ENCODE results near the gene ZFPL1. TPM values are rescaled to one million over a fixed set of nuclear protein-coding genes. Genes with fewer than 3 reads are reported as not detected.
A peak's percentile ranks its signal among the peaks of the same experiment; 100 is the strongest.

Gene ZFPL1
- polyA plus RNA-seq, 10 donors, result 16.9 to 27.3 (median 20.1) TPM

DNA sequence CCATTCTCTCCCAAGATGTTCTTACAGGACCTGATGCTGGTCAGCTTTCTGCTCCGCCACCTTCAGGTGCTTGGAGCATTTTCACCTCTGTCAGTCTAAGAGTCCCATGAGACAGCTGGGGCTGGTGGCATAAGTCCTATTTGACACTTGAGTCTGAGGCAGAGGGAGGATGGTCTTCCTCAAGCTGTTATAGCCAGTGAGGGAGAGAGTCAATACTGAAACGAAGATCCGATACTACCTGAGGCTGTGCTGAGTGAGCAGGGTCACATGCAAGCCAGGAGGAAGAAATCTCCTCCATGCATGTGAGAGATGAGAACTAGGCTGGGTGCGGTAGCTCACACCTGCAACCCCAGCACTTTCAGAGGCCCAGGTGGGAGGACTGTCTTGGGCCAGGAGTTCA is 5.6 kb downstream of the ZFPL1 start:
- no peak for DNase-seq

DNA sequence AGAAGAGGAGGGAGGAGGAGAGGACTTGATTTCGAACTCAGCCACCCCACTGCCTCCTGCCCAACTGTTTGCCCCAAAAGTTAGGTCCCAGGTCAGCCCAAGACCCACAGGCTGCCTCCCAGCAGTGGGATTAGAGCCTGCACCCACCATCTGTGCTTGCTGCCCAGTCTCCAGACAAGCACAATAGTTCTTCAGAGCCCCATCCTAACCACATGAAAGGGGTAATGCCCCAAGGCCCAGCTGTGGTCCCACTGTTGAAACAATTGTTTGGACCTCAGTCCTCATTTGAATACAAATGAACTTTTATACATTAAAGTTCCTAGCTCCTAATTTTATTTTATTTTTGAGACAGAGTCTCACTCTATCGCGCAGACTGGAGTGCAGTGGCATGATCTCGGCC is 6.6 kb downstream of the ZFPL1 start:
- DNase-seq, result no peak

DNA sequence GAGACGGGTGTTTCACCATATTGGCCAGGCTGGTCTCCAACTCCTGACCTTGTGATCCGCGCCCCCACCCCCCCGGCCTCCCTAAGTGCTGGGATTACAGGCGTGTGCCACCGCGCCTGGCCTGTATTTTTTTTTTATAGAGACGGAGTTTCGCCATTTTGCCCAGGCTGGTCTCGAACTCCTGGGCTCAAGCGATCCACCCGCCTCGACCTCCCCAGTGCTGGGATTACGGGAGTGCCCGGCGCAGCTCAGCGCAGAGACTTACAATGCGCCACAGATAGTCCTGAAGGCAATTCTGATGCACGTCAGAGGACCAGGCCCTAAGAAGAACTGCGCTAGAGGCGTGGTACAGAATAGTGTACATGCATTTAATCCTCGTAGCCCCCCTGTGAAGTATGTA is 11.4 kb downstream of the ZFPL1 start:
- no peak for DNase-seq

DNA sequence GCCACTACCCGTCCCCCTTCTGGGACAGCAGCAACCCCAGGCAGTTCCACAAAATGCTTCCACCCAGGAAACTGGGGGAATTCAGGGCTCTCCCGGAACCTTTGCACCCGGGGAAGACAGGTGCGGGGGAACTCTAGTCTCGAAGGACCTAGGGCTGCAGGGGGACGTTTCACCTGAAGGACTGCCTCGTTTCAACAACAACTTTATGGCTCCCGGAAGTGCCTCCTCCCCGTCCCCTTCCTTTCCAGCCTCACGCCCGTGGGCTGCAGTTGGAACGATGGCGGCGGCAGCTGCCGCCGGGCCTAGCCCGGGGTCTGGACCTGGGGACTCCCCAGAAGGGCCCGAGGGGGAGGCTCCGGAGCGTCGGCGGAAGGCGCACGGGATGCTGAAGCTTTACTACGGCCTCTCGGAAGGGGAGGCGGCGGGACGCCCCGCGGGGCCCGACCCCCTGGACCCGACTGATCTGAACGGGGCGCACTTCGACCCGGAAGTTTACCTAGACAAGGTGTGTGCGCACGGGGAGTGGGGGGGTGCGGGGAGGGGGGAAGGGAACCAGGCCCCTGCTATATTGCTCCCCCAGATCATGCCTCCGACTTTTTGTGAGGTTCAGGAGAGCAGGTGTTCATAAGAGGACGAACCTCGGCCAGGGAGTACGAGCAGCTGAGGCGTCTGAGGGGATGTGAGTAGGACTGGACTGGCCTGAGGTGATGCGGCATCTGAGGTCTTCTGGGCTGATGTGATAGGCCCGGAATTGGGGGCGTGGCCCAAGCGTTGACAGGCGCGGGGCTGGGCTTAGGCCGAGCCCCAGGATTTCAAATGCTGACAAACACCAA is 12.2 kb downstream of the ZFPL1 start, which contains the start of gene VPS51:
TSS of gene VPS51 (plus strand) at position 241 of the 833 bp plus-strand sequence. CDS start at position 278, 37 bp downstream.
- DNase-seq, result peak; percentile 91 to 94 (median 92)

DNA sequence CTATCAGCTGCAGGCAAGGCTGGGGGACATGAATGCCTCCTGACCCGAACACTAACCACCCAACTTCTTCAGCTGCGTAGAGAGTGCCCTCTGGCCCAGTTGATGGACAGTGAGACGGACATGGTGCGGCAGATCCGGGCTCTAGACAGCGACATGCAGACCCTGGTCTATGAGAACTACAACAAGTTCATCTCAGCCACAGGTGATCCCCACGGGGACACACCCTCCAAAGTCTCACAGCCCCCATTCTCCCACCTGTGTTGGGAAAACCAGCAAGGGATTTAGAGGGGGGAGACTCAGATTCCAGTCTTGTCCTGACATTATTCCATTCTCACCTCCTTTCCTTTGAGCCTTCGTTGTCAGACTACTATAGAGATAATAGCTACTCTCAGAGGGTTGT is 12.9 kb downstream of the ZFPL1 start:
- no peak for DNase-seq

DNA sequence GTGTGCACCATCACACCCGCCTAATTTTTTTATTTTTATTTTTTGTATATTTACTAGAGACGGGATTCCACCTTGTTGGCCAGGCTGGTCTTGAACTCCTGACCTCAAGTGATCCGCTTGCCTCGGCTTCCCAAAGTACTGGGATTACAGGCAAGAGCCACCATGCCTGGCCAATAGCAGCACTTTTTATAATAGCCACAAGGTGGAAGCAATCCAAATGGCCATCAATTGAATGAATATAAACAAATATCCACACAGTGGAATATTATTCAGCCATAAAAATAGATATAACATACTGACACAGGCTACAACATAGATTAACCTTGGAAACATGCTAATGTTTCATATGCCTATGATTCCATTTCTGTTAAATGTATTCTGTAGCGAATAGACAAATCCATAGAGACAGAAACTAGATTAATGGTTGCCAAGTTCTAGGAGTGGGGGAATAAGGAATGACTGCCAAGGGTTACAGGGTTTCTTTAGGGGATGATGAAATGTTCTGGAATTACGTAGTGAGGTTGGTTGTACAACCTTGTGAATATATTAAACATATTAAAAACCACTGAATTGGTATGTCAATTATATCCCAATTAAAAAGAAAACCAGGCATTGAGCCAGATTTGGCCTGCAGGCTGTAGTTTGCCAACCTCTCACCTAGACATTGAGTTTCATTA is 16.8 kb downstream of the ZFPL1 start:
- DNase-seq, result no peak

DNA sequence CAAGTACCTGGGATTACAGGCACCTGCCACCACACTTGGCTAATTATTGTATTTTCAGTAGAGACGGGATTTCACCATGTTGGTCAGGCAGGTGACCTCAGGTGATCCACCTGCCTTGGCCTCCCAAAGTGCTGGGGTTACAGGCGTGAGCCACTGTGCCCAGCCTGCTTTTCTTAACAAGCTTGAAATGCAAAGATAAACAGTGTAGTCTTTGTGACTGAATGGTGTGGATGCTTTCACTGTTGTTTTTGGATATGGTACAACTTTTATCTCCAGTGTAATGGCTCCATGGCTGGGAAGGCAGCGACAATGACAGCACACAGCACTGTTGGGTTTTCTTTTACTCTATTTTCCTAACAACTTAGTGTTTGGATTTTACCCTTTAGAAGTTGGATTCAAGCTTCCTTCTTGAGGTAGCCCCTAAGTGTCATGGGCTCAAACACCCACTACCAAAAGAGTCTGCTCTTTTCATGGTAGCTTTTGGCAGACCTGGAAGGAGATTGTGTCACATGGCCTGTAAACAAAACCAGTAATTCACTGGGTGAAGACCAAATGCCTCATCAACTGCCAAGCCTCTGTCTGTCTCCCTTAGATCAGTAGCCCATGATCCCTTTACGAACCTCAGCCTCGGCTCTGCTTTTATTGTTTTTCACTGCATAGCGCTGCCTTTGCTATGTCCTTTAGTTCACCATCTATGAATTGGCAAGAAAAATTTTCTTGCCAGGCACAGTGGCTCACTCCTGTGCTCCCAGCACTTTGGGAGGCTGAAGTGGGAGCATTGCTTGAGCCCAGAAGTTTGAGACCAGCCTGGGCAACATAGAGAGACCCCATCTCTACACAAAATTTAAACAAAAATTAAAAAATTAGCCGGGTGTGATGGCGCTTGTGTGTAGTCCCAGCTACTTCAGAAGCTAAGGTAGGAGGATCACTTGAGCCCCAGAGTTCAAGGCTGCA is 18.4 kb downstream of the ZFPL1 start:
- no peak for DNase-seq

DNA sequence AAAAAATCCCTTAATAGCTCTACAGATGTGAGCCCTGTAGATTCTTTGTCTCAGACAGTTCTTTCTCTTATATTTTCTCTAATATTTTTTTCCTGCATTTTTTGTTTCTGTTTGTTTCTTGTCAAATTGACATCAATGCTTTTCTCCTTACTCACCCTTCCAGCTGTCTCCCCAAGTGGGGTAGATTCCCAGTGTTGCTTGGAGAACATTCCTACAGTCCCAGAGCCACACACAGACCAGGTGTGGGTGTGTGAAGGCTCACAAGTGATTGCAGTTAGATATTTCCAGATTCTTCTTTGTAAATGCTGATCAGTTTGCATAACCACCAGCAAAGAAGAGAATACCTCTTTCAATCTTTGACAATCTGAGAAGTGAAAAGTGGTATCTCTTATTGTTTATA is 19.5 kb downstream of the ZFPL1 start:
- DNase-seq, result no peak

DNA sequence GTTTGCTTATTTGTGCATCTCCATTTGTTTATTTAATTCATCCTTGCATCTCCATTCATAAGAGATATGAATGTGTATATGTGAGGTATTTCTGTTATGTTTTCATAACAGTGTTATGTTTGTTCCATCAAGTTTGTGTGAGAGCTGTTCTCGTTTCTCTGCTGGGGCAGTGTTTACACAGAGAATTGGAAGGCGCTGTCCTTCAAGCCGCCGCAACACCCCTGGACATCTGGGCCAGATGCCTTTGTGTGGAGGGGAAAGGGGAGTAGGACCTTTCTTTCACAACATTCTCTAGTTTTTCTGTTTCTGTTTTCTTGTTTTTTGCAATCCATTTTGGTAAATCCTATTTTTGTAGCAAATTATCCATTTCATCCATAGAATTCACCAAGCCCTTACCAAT is 20.6 kb downstream of the ZFPL1 start:
- DNase-seq, result no peak

DNA sequence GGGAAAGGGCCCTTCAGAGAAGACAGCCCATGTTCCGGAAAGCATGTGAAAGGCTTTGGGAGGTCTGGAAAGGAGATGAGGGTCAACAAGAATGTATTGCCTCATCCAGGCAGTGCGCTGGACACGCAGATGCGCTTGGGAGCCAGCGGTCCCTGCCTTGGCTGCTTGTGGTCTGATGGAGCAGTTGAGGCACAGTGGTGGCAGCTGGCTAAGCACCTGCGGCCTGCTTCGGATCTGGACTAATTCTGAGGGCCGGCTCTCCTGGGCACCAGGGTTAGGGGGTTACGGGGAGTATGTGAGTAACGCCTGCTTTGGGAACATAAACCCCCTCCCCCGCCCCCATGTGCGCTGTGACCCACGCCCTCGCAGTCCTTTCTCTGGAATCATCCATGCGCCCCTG is 23.1 kb downstream of the ZFPL1 start:
- no peak for DNase-seq

DNA sequence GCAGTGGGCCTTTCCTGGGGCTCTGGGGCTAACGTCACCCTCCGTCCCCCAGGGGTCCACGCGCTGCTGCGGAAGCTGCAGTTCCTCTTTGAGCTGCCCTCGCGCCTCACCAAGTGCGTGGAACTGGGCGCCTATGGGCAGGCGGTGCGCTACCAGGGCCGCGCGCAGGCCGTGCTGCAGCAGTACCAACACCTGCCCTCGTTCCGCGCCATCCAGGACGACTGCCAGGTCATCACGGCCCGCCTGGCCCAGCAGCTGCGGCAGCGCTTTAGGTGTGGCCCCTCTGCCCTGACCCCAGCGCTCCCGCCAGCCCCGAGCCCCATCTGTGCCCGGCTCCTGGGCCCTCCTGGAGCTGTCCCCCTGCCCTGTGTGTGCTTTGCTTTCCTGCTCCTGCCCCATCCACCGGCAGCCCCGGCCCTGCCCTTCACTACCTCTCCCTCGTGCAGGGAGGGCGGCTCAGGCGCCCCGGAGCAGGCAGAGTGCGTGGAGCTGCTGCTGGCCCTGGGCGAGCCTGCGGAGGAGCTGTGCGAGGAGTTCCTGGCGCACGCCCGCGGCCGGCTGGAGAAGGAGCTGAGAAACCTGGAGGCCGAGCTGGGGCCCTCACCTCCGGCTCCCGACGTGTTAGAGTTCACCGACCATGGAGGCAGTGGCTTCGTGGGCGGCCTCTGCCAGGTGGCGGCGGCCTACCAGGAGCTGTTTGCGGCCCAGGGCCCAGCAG is 23.9 kb downstream of the ZFPL1 start:
- no peak for DNase-seq

DNA sequence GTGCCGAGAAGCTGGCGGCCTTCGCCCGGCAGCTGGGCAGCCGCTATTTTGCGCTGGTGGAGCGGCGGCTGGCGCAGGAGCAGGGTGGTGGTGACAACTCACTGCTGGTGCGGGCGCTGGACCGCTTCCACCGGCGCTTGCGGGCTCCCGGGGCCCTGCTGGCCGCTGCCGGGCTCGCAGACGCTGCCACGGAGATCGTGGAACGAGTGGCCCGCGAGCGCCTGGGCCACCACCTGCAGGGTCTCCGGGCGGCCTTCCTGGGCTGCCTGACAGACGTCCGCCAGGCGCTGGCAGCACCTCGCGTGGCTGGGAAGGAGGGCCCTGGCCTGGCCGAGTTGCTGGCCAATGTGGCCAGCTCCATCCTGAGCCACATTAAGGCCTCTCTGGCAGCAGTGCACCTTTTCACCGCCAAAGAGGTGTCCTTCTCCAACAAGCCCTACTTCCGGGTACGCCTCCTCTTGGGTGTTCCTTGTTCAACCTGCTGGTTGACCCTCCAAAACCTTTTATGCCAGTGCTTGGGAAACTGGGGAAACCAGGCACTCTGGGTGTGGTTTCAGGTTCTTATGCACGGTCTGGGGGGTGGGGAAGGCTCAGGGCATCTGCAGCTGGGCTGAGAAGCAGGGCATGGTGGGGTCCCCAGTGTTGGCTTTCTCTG is 24.6 kb downstream of the ZFPL1 start:
- no peak for DNase-seq

DNA sequence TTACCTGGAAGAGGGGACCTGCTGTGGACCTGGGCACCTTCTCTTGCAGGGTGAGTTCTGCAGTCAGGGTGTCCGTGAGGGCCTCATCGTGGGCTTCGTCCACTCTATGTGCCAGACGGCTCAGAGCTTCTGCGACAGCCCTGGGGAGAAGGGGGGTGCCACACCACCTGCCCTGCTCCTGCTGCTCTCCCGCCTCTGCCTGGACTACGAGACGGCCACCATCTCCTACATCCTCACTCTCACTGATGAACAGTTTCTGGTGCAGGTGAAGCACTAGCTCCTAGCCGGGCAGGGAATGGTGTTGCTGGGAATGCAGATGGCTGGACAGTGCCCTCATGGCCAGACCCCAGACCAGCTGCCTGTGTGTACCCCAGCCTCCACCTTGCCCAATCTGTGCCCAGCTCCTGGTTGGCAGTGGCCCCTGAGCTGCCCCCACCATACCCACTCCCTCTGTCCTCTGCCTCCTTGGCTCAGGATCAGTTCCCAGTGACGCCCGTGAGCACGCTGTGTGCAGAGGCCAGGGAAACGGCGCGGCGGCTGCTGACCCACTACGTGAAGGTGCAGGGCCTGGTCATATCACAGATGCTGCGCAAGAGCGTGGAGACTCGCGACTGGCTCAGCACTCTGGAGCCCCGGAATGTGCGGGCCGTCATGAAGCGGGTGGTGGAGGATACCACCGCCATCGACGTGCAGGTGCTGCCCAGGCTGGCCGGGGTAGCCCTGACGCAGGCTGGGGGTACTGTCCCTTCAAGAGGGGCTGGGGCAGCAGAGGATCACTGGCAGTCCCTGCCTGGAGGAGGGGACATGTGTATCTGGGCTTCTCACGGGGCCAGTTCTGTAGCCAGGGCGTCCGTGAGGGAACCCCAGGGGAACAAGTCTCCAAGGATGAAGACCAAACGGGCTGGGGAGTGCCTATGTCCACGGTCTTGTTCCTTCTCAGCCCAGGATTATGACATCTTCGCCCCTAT is 25.5 kb downstream of the ZFPL1 start:
- DNase-seq, result no peak

DNA sequence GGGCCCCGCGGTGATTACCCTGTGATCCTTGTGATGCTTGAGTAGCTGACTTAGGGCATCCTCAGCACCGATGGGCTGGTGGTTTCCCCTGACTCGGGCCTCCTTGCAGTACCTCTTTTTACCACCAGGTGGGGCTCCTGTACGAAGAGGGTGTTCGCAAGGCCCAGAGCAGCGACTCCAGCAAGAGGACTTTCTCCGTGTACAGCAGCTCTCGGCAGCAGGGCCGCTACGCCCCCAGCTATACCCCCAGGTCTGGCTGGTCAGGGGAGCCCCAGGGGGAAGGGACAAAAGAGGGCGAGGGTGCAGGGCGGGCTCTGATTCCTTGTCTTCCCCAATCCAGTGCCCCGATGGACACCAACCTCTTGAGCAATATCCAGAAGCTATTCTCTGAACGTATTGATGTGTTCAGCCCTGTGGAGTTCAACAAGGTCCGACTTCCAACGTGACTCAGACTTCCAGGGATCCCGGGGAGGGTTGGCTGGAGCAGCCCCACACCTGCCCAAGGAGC is 26.4 kb downstream of the ZFPL1 start:
- DNase-seq, result peak; percentile 72 to 92 (median 88)

DNA sequence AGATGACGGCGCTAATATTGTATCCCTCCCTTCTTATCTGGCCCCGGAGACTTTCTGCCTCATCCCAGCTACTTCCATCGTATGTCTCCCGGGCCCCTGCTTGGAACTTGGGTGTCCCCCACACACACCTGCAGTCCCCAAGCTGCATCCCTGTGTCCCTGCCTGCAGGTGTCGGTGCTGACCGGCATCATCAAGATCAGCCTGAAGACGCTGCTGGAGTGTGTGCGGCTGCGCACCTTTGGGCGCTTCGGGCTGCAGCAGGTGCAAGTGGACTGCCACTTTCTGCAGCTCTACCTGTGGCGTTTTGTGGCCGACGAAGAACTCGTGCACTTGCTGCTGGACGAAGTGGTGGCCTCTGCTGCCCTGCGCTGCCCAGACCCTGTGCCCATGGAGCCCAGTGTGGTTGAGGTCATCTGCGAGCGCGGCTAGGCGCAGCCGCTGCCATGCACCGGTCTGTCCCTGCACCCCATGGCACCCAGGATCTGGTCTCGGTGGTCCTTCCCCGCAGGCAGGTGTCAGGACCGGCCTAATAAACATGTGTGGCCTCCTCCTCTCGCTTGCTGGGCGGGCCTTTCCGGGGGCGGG is 27.2 kb downstream of the ZFPL1 start:
- no peak for DNase-seq

DNA sequence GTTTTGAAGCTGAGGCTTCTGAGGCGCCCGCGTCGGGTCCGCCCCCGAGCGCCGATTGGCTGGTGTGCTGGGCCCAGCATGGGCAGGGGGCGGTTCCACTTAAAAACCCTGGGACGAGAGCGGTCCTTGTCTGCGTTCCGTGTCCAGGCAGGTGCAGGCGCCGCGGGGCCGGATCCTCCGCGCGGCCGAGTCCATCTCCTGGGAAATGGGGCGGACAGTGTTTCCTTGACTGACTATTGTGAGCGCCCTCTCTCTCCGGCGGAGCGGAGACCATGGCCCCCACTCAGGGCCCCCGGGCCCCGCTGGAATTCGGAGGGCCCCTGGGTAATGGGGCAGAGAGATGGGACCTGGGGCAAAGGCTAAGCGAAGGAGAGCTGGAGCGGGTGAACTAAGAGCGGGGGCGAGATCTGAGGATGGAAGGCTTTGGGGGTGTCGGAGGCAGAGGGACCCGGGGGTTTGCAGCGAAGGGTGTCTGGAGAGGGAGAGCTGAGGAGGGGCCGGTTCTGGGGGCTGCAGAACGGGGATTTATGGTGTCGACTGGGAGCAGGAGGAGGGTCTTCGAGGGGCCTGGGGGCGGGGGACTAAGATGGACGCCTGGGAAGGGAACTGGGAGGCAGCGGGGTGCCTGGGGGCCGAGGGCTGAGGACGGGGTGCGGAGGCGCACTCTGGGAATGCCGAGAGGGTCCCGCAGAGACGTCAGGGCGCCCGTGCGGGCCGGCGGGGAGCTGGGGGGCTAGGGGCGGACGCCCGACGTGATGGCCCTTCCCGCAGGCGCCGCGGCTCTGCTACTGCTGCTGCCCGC is 27.9 kb downstream of the ZFPL1 start, which contains the start of gene TM7SF2:
TSS of gene TM7SF2 (plus strand) at position 129 of the 802 bp plus-strand sequence. CDS start at position 273, 144 bp downstream.
- DNase-seq, result peak; percentile 86 to 95 (median 92)

DNA sequence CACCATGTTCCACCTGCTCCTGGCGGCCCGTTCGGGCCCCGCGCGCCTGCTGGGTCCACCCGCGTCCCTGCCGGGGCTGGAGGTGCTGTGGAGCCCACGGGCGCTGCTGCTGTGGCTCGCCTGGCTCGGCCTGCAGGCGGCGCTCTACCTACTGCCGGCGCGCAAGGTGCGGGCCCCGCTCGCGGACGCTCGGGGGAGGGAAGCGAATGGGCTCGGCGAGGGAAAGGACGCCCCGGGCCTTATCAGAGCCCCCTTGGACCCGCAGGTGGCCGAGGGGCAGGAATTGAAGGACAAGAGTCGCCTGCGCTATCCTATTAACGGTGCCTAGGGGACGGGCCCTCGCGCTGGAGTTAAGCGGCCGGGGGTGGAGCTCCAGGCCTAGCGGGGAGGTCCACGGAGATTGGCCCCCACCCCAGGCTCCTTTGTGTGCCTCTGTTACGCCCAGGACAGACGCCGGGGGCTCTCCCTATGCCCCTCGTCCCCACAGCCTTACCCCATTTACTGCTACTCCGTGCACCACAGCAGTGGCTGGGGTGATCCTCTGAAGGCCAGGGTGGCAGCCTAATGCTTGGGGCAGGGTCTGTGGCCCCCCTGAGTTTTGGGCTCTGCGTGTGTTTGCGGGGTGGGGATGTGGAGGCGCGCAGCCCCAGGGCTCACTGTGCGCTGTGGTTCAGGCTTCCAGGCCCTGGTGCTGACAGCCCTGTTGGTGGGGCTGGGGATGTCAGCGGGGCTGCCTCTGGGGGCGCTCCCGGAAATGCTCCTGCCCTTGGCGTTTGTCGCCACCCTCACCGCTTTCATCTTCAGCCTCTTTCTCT is 28.7 kb downstream of the ZFPL1 start:
- peak in 1 of 3 donors; percentile 67 for DNase-seq
